Spleen (tissue), 7 donors: ENCODE measurements around the gene SMIM1.

Experiments used
- CTCF ChIP-seq, 11 experiments: fragments of 200-600 bp in 7 of 11; fragments of 450-650 bp in 4 of 11; sonication (generic) in 4 of 11; IDR thresholded peaks in 8 of 11; conservative IDR thresholded peaks in 3 of 11; 1 replicate in 7 of 11; 2 replicates in 4 of 11; pipeline versions ENCODE4 v1.4.0 to v1.8.0; 2016 to 2021; ENCODE audit warnings: antibody characterized with exemption in 11 of 11, inconsistent platforms in 4 of 11, mild to moderate bottlenecking in 1 of 11
- POLR2A ChIP-seq, 3 donors: fragments of 450-650 bp; IDR thresholded peaks; one replicate each; pipeline ENCODE4 v1.5.1; 2017; ENCODE audit warnings: antibody characterized with exemption in 3 of 3, mild to moderate bottlenecking in 1 of 3
- POLR2AphosphoS5 ChIP-seq, 3 donors: sonication (generic); formaldehyde crosslinking; IDR thresholded peaks; one replicate each; pipeline ENCODE4 v1.5.1; 2017; ENCODE audit warnings: antibody characterized with exemption in 3 of 3
- donor health status: DM: no; HTN: no; CAD: no; lungs with moderate emphysema.
- donor health status: DM: no; HTN: no; CAD: no.
- donor health status: DM: no; HTN: no; CAD: no.

GRCh38 chr1:3742439-3743298, 29.9 kb upstream of the SMIM1 start:
- TF ChIP-seq CTCF (IDR thresholded peaks at IDR 0.05 in 8 of 11, conservative IDR thresholded peaks at IDR 0.05 in 3 of 11) (no peak), POLR2A (IDR thresholded peaks at IDR 0.05) (no peak), POLR2AphosphoS5 (IDR thresholded peaks at IDR 0.05) (no peak)
